Sigmoid colon (tissue), 3 donors: ENCODE data around the gene PROSER3.

Experiments
- POLR2A ChIP-seq, 2 donors: fragments of 450-650 bp; IDR thresholded peaks; one replicate each; pipeline ENCODE4 v1.6.1; 2016; ENCODE audit warnings: antibody characterized with exemption in 2 of 2, mild to moderate bottlenecking in 2 of 2, moderate library complexity in 2 of 2
- TF ChIP-seq, protein P1 (sequence below), 4 experiments: fragments of 450-650 bp in 3 of 4; fragments of 200-600 bp in 1 of 4; IDR thresholded peaks; one replicate each; pipeline ENCODE4 v1.5.1; 2016 to 2019; ENCODE audit warnings: antibody characterized with exemption in 4 of 4, mild to moderate bottlenecking in 3 of 4, moderate library complexity in 2 of 4

DNA sequence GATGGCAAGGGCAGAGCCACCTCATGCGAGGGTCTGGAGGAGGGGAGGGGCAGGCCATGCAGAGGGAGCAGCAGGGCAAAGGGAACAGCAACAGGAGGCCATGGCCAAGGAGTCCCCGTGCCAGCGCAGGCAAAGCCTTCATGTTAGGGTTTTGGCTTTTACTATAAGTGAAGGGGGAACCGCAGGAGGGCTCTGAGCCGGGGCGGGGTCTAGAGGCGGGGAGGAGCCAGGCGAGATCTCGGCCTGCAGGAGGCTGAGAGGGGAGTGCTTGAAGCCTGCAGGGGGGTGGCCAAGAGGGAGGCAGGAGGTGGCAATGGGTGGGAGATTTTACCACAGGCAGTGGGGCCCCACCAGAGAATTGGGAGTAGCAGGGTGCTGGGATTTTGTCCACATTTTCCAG is 23.7 kb downstream of the PROSER3 start:
- TF ChIP-seq, protein P1, sequence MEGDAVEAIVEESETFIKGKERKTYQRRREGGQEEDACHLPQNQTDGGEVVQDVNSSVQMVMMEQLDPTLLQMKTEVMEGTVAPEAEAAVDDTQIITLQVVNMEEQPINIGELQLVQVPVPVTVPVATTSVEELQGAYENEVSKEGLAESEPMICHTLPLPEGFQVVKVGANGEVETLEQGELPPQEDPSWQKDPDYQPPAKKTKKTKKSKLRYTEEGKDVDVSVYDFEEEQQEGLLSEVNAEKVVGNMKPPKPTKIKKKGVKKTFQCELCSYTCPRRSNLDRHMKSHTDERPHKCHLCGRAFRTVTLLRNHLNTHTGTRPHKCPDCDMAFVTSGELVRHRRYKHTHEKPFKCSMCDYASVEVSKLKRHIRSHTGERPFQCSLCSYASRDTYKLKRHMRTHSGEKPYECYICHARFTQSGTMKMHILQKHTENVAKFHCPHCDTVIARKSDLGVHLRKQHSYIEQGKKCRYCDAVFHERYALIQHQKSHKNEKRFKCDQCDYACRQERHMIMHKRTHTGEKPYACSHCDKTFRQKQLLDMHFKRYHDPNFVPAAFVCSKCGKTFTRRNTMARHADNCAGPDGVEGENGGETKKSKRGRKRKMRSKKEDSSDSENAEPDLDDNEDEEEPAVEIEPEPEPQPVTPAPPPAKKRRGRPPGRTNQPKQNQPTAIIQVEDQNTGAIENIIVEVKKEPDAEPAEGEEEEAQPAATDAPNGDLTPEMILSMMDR (IDR thresholded peaks at IDR 0.05) = no peak
- TF ChIP-seq POLR2A (IDR thresholded peaks at IDR 0.05) = no peak
